NB4 (cell line): ENCODE results near the gene ATP10A.

ENCODE experiments used
- DNase-seq: peaks from one replicate; pipeline ENCODE4 v3.0.0; 2010; ENCODE audit warnings: low read depth
- H3K4me3 ChIP-seq: one replicate; pipeline ENCODE4 v1.5.1; 2011; ENCODE audit warnings: mild to moderate bottlenecking, low read depth, low read length, moderate library complexity
- CTCF ChIP-seq: IDR thresholded peaks from one replicate; pipeline ENCODE4 v1.5.1; 2012; ENCODE audit warnings: low read depth, low read length
- MAX ChIP-seq: IDR thresholded peaks from 2 replicates; pipeline ENCODE4 v1.6.1; 2011; ENCODE audit warnings: low read depth, low read length
- MYC ChIP-seq: IDR thresholded peaks from 2 replicates; pipeline ENCODE4 v1.6.1; 2011; ENCODE audit warnings: low read depth, low read length
- POLR2A ChIP-seq: IDR thresholded peaks from 2 replicates; pipeline ENCODE4 v1.6.1; 2011; ENCODE audit warnings: mild to moderate bottlenecking; ENCODE audit not compliant: insufficient read length; ENCODE audit errors: extremely low read depth

ATP10A gene

GRCh38 chr15:25661898-25662297 is 201.2 kb downstream of the ATP10A start:
- no peak for TF ChIP-seq MAX
- no peak overlapping the region for H3K4me3 ChIP-seq
- DNase-seq: no peak

- no peak overlapping the region for H3K4me3 ChIP-seq
- TF ChIP-seq MYC (no peak), POLR2A (no peak), CTCF (no peak), MAX (no peak)
- DNase-seq: no peak
Observed at GRCh38 chr15:25659251-25659650, 203.9 kb downstream of the ATP10A start.

GRCh38 chr15:25658560-25658959 is 204.6 kb downstream of the ATP10A start:
- no peak for DNase-seq
- TF ChIP-seq CTCF (no peak), POLR2A (no peak), MAX (no peak)
- no peak overlapping the region for H3K4me3 ChIP-seq

- H3K4me3 ChIP-seq: no peak overlapping the region
Observed at GRCh38 chr15:25655207-25655948, 207.7 kb downstream of the ATP10A start.

GRCh38 chr15:25653371-25653770 is 209.8 kb downstream of the ATP10A start:
- DNase-seq: no peak
- H3K4me3 ChIP-seq: no peak overlapping the region
- TF ChIP-seq MAX (no peak), POLR2A (no peak), CTCF (no peak), MYC (no peak)

More at GRCh38 chr15:25655207-25655948, 207.7 kb downstream of the ATP10A start:
- no peak for DNase-seq
- no peak for TF ChIP-seq MAX
- TF ChIP-seq MYC: no peak
- TF ChIP-seq CTCF: no peak
- TF ChIP-seq POLR2A: no peak

GRCh38 chr15:25652704-25653103 is 210.4 kb downstream of the ATP10A start:
- H3K4me3 ChIP-seq: no peak overlapping the region
- no peak for TF ChIP-seq POLR2A
- no peak for TF ChIP-seq CTCF
- TF ChIP-seq MYC: no peak
- no peak for TF ChIP-seq MAX
- peak; percentile 14 for DNase-seq
